Measurements from ENCODE around the gene UNK.

DNA sequence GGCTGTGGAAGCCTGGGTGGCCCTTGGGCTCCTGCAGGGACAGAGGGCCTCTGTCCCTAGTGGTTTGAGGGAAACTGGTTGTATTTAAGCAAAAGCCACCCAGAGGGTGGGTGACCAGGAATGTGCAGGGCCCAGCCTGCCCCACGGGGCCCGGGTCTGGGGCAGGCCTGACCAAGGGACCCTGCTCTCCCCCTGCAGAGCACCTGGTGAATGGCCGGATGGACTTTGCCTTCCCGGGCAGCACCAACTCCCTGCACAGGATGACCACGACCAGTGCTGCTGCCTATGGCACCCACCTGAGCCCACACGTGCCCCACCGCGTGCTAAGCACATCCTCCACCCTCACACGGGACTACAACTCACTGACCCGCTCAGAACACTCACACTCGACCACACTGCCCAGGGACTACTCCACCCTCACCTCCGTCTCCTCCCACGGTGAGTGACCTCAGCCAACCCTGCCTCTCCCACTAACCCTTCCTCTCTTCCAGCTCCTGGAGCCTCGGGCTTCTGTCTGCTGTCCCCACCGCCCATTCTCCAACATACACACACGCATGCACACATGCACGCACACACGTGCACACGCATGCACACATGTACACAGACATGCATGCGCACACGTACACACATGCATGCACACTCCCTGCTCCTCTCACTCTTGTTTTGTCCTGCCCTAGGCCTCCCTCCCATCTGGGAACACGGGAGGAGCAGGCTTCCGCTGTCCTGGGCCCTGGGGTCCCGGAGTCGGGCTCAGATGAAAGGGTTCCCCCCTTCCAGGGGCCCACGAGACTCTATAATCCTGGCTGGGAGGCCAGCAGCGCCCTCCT, 30.0 kb upstream of the UNK start:
- TF ChIP-seq SP1 (IDR thresholded peaks at IDR 0.05) (no peak), HDGF (IDR thresholded peaks at IDR 0.05; ENCODE audit: borderline replicate concordance) (no peak), ZNF384 (IDR thresholded peaks at IDR 0.05) (no peak), ARNT (IDR thresholded peaks at IDR 0.05) (no peak), BHLHE40 (IDR thresholded peaks at IDR 0.05; ENCODE audit: borderline replicate concordance) (no peak), TARDBP (IDR thresholded peaks at IDR 0.05) (0 out of 2 replicates have a peak, but pooled peaks have one; percentile 13), FOXM1 (IDR thresholded peaks at IDR 0.05; ENCODE audit: borderline replicate concordance) (no peak), PKNOX1 (IDR thresholded peaks at IDR 0.05) (no peak), FOXA1 (IDR thresholded peaks at IDR 0.05) (no peak)

Measured in HEK293T (cell line).